Kidney epithelial cell (primary cell): ENCODE measurements around the gene BCR. TPM values are rescaled to one million over a fixed set of nuclear protein-coding genes. Genes with fewer than 3 reads are reported as not detected.
A peak's percentile ranks its signal among the peaks of the same experiment; 100 is the strongest.

Experiments used
- DNase-seq: peaks from one replicate; pipeline ENCODE4 v3.0.0-alpha.2; 2010; ENCODE audit warnings: low read depth
- H3K27me3 ChIP-seq: 2 replicates; pipeline ENCODE4 v1.6.0; 2011; ENCODE audit warnings: low read length; ENCODE audit not compliant: control insufficient read depth, insufficient read depth
- H3K36me3 ChIP-seq: 2 replicates; pipeline ENCODE4 v1.5.1; 2011; ENCODE audit warnings: low read length; ENCODE audit not compliant: control insufficient read depth, insufficient read depth
- H3K4me3 ChIP-seq: 2 replicates; pipeline ENCODE4 v1.5.1; 2011; ENCODE audit warnings: low read depth, mild to moderate bottlenecking, control low read depth, low read length
- total RNA-seq: library from RNA; depleted of rRNA; stranded (reverse); fragments of >200 nt; gene quantifications from 2 replicates; pipeline ENCODE4 v1.2.3, GENCODE V29; 2015
- TF ChIP-seq, protein P1 (sequence below): IDR thresholded peaks from 2 replicates; pipeline ENCODE4 v1.5.1; 2011; ENCODE audit warnings: mild to moderate bottlenecking, moderate library complexity, low read length, control low read depth, inconsistent platforms; ENCODE audit not compliant: insufficient read depth, poor library complexity, severe bottlenecking

The BCR gene
- total RNA-seq, 1 donor from 2014 or later = 42.5 TPM

DNA sequence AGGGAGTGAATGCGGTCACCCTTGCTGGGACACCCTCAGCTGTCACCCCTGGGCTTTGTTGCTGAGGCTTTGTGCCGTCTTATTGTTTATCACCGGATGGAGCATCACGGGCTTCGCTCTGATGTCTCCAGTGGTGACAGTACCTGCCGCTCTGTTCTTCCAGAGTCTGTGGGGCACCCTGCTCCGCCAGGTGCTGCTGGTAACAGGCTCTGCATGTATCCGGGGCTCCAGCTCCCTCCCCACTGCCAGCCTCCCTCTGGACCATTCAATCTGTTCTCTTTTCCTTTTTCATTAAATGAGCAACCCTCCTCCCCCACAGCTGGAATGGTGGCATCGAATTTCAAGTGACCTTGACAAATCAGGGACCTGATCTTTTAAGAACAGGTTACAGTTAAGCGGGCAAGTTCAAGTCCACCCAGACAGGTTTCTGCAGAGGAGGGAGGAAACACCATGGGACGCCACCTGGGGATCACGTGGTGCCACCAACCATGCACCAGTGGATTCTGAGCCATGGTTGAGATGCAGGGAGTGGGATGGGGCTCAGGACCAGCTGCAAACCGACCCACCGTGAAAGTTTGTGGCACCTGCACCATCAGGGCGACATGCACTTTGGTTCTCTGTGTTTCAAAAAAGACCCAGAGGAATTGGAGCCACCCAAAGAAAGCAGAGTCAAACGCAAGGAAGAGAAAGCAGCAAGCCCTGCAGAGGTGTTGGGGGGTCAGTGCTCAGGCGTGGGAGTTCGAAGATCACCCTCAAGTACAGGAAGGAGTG is 89.3 kb downstream of the BCR start:
- no peaks in the 10 kb centered on the region for H3K27me3 ChIP-seq
- peaks cover 4% of the 10 kb centered on the region for H3K36me3 ChIP-seq
- no peak overlapping the region for H3K4me3 ChIP-seq
- TF ChIP-seq, protein P1, sequence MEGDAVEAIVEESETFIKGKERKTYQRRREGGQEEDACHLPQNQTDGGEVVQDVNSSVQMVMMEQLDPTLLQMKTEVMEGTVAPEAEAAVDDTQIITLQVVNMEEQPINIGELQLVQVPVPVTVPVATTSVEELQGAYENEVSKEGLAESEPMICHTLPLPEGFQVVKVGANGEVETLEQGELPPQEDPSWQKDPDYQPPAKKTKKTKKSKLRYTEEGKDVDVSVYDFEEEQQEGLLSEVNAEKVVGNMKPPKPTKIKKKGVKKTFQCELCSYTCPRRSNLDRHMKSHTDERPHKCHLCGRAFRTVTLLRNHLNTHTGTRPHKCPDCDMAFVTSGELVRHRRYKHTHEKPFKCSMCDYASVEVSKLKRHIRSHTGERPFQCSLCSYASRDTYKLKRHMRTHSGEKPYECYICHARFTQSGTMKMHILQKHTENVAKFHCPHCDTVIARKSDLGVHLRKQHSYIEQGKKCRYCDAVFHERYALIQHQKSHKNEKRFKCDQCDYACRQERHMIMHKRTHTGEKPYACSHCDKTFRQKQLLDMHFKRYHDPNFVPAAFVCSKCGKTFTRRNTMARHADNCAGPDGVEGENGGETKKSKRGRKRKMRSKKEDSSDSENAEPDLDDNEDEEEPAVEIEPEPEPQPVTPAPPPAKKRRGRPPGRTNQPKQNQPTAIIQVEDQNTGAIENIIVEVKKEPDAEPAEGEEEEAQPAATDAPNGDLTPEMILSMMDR = no peak
- no peak for DNase-seq

DNA sequence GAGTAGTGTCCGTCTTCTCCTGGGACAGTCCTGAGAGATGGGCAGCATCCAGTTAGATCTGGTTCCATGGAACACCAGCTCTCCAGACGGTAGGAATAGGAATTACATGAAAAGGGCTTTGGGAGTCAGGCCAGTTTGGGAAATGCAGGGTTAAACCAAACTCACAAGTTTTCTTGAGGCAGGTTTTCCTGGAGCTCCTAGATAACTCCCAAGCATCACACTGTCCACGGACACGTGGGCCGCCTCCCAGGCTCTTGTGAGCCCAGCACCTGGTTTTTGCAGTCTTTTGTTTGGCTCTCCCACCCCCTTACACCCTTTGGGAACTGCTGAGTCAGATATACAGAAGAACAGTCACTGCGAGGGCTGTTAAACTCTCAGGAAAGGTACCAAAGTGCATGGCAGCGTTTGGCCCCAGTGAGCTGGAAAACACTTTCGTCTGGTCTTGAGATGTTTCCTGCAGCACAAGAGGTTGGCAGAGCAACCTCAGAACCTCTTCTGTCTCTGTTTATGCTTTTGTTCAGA is 90.0 kb downstream of the BCR start:
- Histone ChIP-seq H3K27me3 (no peaks in the 10 kb centered on the region), H3K4me3 (no peak overlapping the region), H3K36me3 (peaks cover 4% of the 10 kb centered on the region)
- TF ChIP-seq, protein P1 = peak; percentile 43
- no peak for DNase-seq

GRCh38 chr22:23270798-23271596 is 90.7 kb downstream of the BCR start:
- H3K4me3 ChIP-seq = no peak overlapping the region
- TF ChIP-seq, protein P1 = no peak
- peaks cover 5% of the 10 kb centered on the region for H3K36me3 ChIP-seq
- no peaks in the 10 kb centered on the region for H3K27me3 ChIP-seq
- DNase-seq = no peak

DNA sequence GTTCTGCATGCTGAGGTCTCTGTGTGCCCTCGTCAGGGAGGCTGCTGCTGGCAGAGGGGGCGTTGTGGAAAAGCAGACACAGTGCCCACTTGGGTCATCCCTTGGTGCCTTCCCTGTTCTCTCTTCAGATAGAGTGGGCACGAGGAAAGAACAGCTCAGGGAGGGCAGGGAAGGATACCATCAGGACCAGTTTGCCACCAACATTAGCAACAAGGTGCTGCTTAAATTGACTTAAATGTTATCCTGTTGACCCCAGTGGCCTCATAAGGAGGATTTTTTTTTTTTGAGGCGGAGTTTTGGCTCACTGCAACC is 91.2 kb downstream of the BCR start:
- DNase-seq = no peak
- TF ChIP-seq, protein P1 = no peak

GRCh38 chr22:23272371-23272770 is 92.1 kb downstream of the BCR start:
- TF ChIP-seq, protein P1 = no peak
- no peaks in the 10 kb centered on the region for H3K27me3 ChIP-seq
- H3K36me3 ChIP-seq = peaks cover 7% of the 10 kb centered on the region
- no peak overlapping the region for H3K4me3 ChIP-seq
- DNase-seq = no peak

More for the DNA sequence above, 91.2 kb downstream of the BCR start:
- H3K4me3 ChIP-seq = no peak overlapping the region
- no peaks in the 10 kb centered on the region for H3K27me3 ChIP-seq
- peaks cover 7% of the 10 kb centered on the region for H3K36me3 ChIP-seq
